DOHH2 (cell line): ENCODE data around the gene DEF6.

Experiments
- CTCF ChIP-seq: fragments of 200-600 bp; sonication (generic); IDR thresholded peaks from one replicate; pipeline ENCODE4 v1.5.1; 2014; ENCODE audit warnings: antibody characterized with exemption, mild to moderate bottlenecking, low read depth, low read length; ENCODE audit not compliant: poor library complexity, severe bottlenecking
- EZH2phosphoT487 ChIP-seq: fragments of 200-600 bp; sonication (generic); IDR thresholded peaks from 2 replicates; pipeline ENCODE4 v1.6.1; 2017; ENCODE audit warnings: borderline replicate concordance, mild to moderate bottlenecking, antibody characterized with exemption, low read length, moderate library complexity, mixed read lengths

- no peak for TF ChIP-seq CTCF
- TF ChIP-seq EZH2phosphoT487 = no peak
Observed at GRCh38 chr6:35367646-35368037, 70.0 kb downstream of the DEF6 start.
